Neural cell (in vitro differentiated cells): ENCODE measurements around the gene SAMD14. TPM values are rescaled to one million over a fixed set of nuclear protein-coding genes. Genes with fewer than 3 reads are reported as not detected.

Experiments used
- H2AFZ ChIP-seq: fragments of 200-600, 300-800 bp; sonication (generic), shearing (Covaris generic); 2 replicates; pipeline ENCODE4 v1.6.0; 2014; ENCODE audit warnings: low read depth, mild to moderate bottlenecking, antibody characterized with exemption, low read length, moderate library complexity
- H3F3A ChIP-seq: fragments of 200-600 bp; shearing (Covaris generic); 2 replicates; pipeline ENCODE4 v1.6.1; 2016; ENCODE audit warnings: mild to moderate bottlenecking, moderate library complexity, mixed read lengths, antibody characterized with exemption, low read length; ENCODE audit not compliant: insufficient read depth, poor library complexity, severe bottlenecking
- H3K27ac ChIP-seq: fragments of 200-600, 300-800 bp; sonication (generic), shearing (Covaris generic); 2 replicates; pipeline ENCODE4 v1.5.1; 2014; ENCODE audit warnings: mild to moderate bottlenecking, low read length, moderate library complexity
- H3K27me3 ChIP-seq: fragments of 300-800, 200-600 bp; sonication (generic), shearing (Covaris generic); 2 replicates; pipeline ENCODE4 v1.6.0; 2014; ENCODE audit warnings: mild to moderate bottlenecking, low read depth, low read length, moderate library complexity; ENCODE audit not compliant: insufficient read depth
- H3K36me3 ChIP-seq: fragments of 300-800, 200-600 bp; sonication (generic), shearing (Covaris generic); 2 replicates; pipeline ENCODE4 v1.5.1; 2014; ENCODE audit warnings: mild to moderate bottlenecking, antibody characterized with exemption, low read length, moderate library complexity; ENCODE audit not compliant: insufficient read depth
- H3K4me2 ChIP-seq: fragments of 300-800, 200-600 bp; sonication (generic), shearing (Covaris generic); 2 replicates; pipeline ENCODE4 v1.6.0; 2014; ENCODE audit warnings: mild to moderate bottlenecking, low read length
- H3K4me3 ChIP-seq: fragments of 300-800, 200-600 bp; sonication (generic), shearing (Covaris generic); 2 replicates; pipeline ENCODE4 v1.5.1; 2014; ENCODE audit warnings: mild to moderate bottlenecking, low read length, moderate library complexity
- H3K79me2 ChIP-seq: fragments of 200-600 bp; shearing (Covaris generic); replicated peaks from 2 replicates; pipeline ENCODE4 v1.6.0; 2014; ENCODE audit warnings: mild to moderate bottlenecking, low read length, moderate library complexity; ENCODE audit not compliant: insufficient read depth
- H3K9ac ChIP-seq: fragments of 300-800, 200-600 bp; sonication (generic), shearing (Covaris generic); 2 replicates; pipeline ENCODE4 v1.6.1; 2016; ENCODE audit warnings: mild to moderate bottlenecking, low read length, mixed read lengths
- H3K9me2 ChIP-seq: fragments of 200-600 bp; shearing (Covaris generic); 2 replicates; pipeline ENCODE4 v1.6.1; 2016; ENCODE audit warnings: mild to moderate bottlenecking, low read length, mixed read lengths; ENCODE audit not compliant: insufficient read depth
- H3K9me3 ChIP-seq: fragments of 200-600, 300-800 bp; sonication (generic), shearing (Covaris generic); 2 replicates; pipeline ENCODE4 v1.6.1; 2016; ENCODE audit warnings: mild to moderate bottlenecking, mixed run types, low read length, moderate library complexity, mixed read lengths
- H4K20me1 ChIP-seq: fragments of 200-600 bp; shearing (Covaris generic); 2 replicates; pipeline ENCODE4 v1.6.1; 2016; ENCODE audit warnings: mild to moderate bottlenecking, mixed run types; ENCODE audit not compliant: insufficient read depth
- CTCF ChIP-seq: fragments of 450-650 bp; IDR thresholded peaks from 2 replicates; pipeline ENCODE4 v1.5.1; 2014; ENCODE audit warnings: antibody characterized with exemption, mild to moderate bottlenecking, moderate library complexity; ENCODE audit not compliant: poor library complexity, severe bottlenecking
- EP300 ChIP-seq: fragments of 450-650 bp; conservative IDR thresholded peaks from 2 replicates; pipeline ENCODE4 v1.6.1; 2014; ENCODE audit warnings: antibody characterized with exemption, mild to moderate bottlenecking, moderate library complexity; ENCODE audit not compliant: poor library complexity, severe bottlenecking
- EZH2 ChIP-seq: fragments of 200-600, 300-800 bp; shearing (Covaris generic), sonication (generic); IDR thresholded peaks from 2 replicates; pipeline ENCODE4 v1.6.1; 2014; ENCODE audit warnings: antibody characterized with exemption, low read length, borderline replicate concordance, mild to moderate bottlenecking; ENCODE audit not compliant: insufficient read depth, poor library complexity, severe bottlenecking
- MXI1 ChIP-seq: fragments of 450-650 bp; conservative IDR thresholded peaks from 2 replicates; pipeline ENCODE4 v1.6.1; 2014; ENCODE audit warnings: antibody characterized with exemption, mild to moderate bottlenecking; ENCODE audit not compliant: poor library complexity, severe bottlenecking
- POLR2AphosphoS5 ChIP-seq: IDR thresholded peaks from 2 replicates; pipeline ENCODE4 v1.6.1; 2012
- RAD21 ChIP-seq: fragments of 450-650 bp; conservative IDR thresholded peaks from 2 replicates; pipeline ENCODE4 v1.6.1; 2014; ENCODE audit warnings: antibody characterized with exemption, mild to moderate bottlenecking, moderate library complexity
- REST ChIP-seq: IDR thresholded peaks from 2 replicates; pipeline ENCODE4 v1.6.1; 2012; ENCODE audit warnings: borderline replicate concordance
- SMC3 ChIP-seq: fragments of 450-650 bp; conservative IDR thresholded peaks from 2 replicates; pipeline ENCODE4 v1.6.1; 2014; ENCODE audit warnings: antibody characterized with exemption, mild to moderate bottlenecking, moderate library complexity; ENCODE audit not compliant: poor library complexity
- TAF1 ChIP-seq: IDR thresholded peaks from 2 replicates; pipeline ENCODE4 v1.6.1; 2012; ENCODE audit warnings: low read depth
- polyA plus RNA-seq: library from polyadenylated mRNA; depleted of rRNA; stranded (reverse); fragments of >200 nt; gene quantifications from 2 replicates; pipeline ENCODE4 v1.2.3, GENCODE V29; 2014

SAMD14 gene
- polyA plus RNA-seq, 1 donor from 2014 or later, result 105 TPM

GRCh38 chr17:50071692-50072091 is 58.3 kb downstream of the SAMD14 start:
- no peaks in the 10 kb centered on the region for H3K79me2 ChIP-seq
- no peak overlapping the region for H3K4me3 ChIP-seq
- H3K4me2 ChIP-seq, result no peak overlapping the region
- H3K36me3 ChIP-seq, result peaks cover 6% of the 10 kb centered on the region
- H4K20me1 ChIP-seq, result no peaks in the 10 kb centered on the region
- no peaks in the 10 kb centered on the region for H3K9me2 ChIP-seq
- H3K27ac ChIP-seq, result no peak overlapping the region
- TF ChIP-seq REST, result no peak
- TF ChIP-seq EZH2, result no peak
- TF ChIP-seq CTCF, result no peak
- TF ChIP-seq SMC3, result no peak
- TF ChIP-seq EP300, result no peak
- no peak for TF ChIP-seq POLR2AphosphoS5
- H3K27me3 ChIP-seq, result no peaks in the 10 kb centered on the region
- no peaks in the 10 kb centered on the region for H3K9me3 ChIP-seq
- no peaks in the 10 kb centered on the region for H3F3A ChIP-seq
- H3K9ac ChIP-seq, result no peak overlapping the region
- H2AFZ ChIP-seq, result no peak overlapping the region

GRCh38 chr17:50070908-50071680 is 58.9 kb downstream of the SAMD14 start:
- no peak overlapping the region for H3K4me2 ChIP-seq
- H2AFZ ChIP-seq, result no peak overlapping the region
- peaks cover 6% of the 10 kb centered on the region for H3K36me3 ChIP-seq
- H3F3A ChIP-seq, result no peaks in the 10 kb centered on the region
- no peaks in the 10 kb centered on the region for H3K79me2 ChIP-seq
- no peaks in the 10 kb centered on the region for H4K20me1 ChIP-seq
- H3K9me3 ChIP-seq, result no peaks in the 10 kb centered on the region
- H3K4me3 ChIP-seq, result no peak overlapping the region
- no peaks in the 10 kb centered on the region for H3K9me2 ChIP-seq
- TF ChIP-seq EP300 (no peak), CTCF (no peak), TAF1 (no peak), REST (no peak), SMC3 (no peak), EZH2 (no peak), POLR2AphosphoS5 (no peak), MXI1 (no peak), RAD21 (no peak)
- no peak overlapping the region for H3K9ac ChIP-seq
- no peak overlapping the region for H3K27ac ChIP-seq
- H3K27me3 ChIP-seq, result no peaks in the 10 kb centered on the region
